ENCODE data around the gene CNP. TPM values are rescaled to one million over a fixed set of nuclear protein-coding genes. Genes with fewer than 3 reads are reported as not detected.
A peak's percentile ranks its signal among the peaks of the same experiment; 100 is the strongest.

The CNP gene
- total and polyA plus RNA-seq, 2 of the 8 experiments (the other 6 are each of a cell fraction or from before 2014, with no cell fraction given) = 21.9 to 60.6 TPM

- TF ChIP-seq CTCF (IDR thresholded peaks at IDR 0.05; ENCODE audit: control extremely low read depth in 1 of 3, insufficient read depth in 1 of 3, low read depth in 1 of 3, low read length in 3 of 3) (peak; percentile 90 to 98 (median 95)), JUND (IDR thresholded peaks at IDR 0.05; ENCODE audit: low read length) (no peak), ZNF274 (IDR thresholded peaks at IDR 0.05; ENCODE audit: borderline replicate concordance, extremely low read depth, low read length) (no peak), TBP (IDR thresholded peaks at IDR 0.05; ENCODE audit: low read depth, low read length) (no peak), SP2 (IDR thresholded peaks at IDR 0.05; ENCODE audit: low read length) (no peak), RAD21 (IDR thresholded peaks at IDR 0.05 in 1 of 2, conservative IDR thresholded peaks at IDR 0.05 in 1 of 2; ENCODE audit: low read depth in 2 of 2, low read length in 2 of 2) (peak; percentile 93 to 96), CTBP2 (IDR thresholded peaks at IDR 0.05; ENCODE audit: borderline replicate concordance, insufficient read depth, insufficient read length, low read length) (no peak), MAX (IDR thresholded peaks at IDR 0.05) (no peak), SIX5 (IDR thresholded peaks at IDR 0.05; ENCODE audit: low read depth, low read length) (no peak), PHF8 (conservative IDR thresholded peaks at IDR 0.05; ENCODE audit: low read depth, low read length) (no peak), HDAC6 (IDR thresholded peaks at IDR 0.05; ENCODE audit: low read depth, low read length) (no peak), CHD2 (IDR thresholded peaks at IDR 0.05; ENCODE audit: low read length) (0 out of 2 replicates have a peak, but pooled peaks have one; percentile 17), SIN3A (conservative IDR thresholded peaks at IDR 0.05 in 1 of 2, IDR thresholded peaks at IDR 0.05 in 1 of 2; ENCODE audit: low read depth in 1 of 2, low read length in 2 of 2) (peak in 1 of 2 experiments; percentile 76; a peak in 1 of 4 replicates), CREB1 (IDR thresholded peaks at IDR 0.05) (no peak), TAF1 (IDR thresholded peaks at IDR 0.05; ENCODE audit: low read depth, low read length) (no peak), JUN (IDR thresholded peaks at IDR 0.05; ENCODE audit: low read depth, low read length) (no peak), ASH2L (IDR thresholded peaks at IDR 0.05; ENCODE audit: low read length) (no peak), KDM1A (IDR thresholded peaks at IDR 0.05; ENCODE audit: borderline replicate concordance, low read length) (no peak), EGR1 (IDR thresholded peaks at IDR 0.05; ENCODE audit: borderline replicate concordance, low read depth, low read length) (no peak), KDM4A (IDR thresholded peaks at IDR 0.05; ENCODE audit: low read depth, low read length, severe bottlenecking) (no peak), MAFK (IDR thresholded peaks at IDR 0.05; ENCODE audit: low read depth, low read length) (no peak)
Measured at GRCh38 chr17:41962768-41963434, 3.7 kb upstream of the CNP start (continued).

Measured in H1 (cell line).